Neural crest cell (in vitro differentiated cells): ENCODE results near the gene ALOX12. TPM values are rescaled to one million over a fixed set of nuclear protein-coding genes. Genes with fewer than 3 reads are reported as not detected.
A peak's percentile ranks its signal among the peaks of the same experiment; 100 is the strongest.

ENCODE experiments used
- DNase-seq: peaks from one replicate; pipeline ENCODE4 v3.0.0; 2021; ENCODE audit warnings: low read depth, mixed read lengths, low spot score
- H3K27ac Mint-ChIP-seq: one replicate; pipeline ENCODE4 v1.8.0; 2021; ENCODE audit warnings: mild to moderate bottlenecking, mixed read lengths; ENCODE audit not compliant: unreplicated experiment
- H3K27me3 Mint-ChIP-seq: 2 replicates; pipeline ENCODE4 v1.8.0; 2021; ENCODE audit warnings: low read depth, mild to moderate bottlenecking, mixed read lengths
- H3K36me3 Mint-ChIP-seq: 2 replicates; pipeline ENCODE4 v1.8.0; 2021; ENCODE audit warnings: low read depth, mild to moderate bottlenecking, mixed read lengths
- H3K4me1 Mint-ChIP-seq: 2 replicates; pipeline ENCODE4 v1.8.0; 2021; ENCODE audit warnings: mixed read lengths
- H3K4me3 Mint-ChIP-seq: one replicate; pipeline ENCODE4 v1.8.0; 2021; ENCODE audit warnings: mild to moderate bottlenecking, mixed read lengths
- H3K9me3 Mint-ChIP-seq: 2 replicates; pipeline ENCODE4 v1.8.0; 2021; ENCODE audit warnings: mixed read lengths
- total RNA-seq: library from RNA; stranded (reverse); gene quantifications from 2 replicates; pipeline ENCODE4 v1.2.1, GENCODE V29; 2021
- TF ChIP-seq, protein P1 (sequence below): fragments of 200-600 bp; sonication (generic); conservative IDR thresholded peaks from 2 replicates; pipeline ENCODE4 v1.5.0; 2021; ENCODE audit warnings: antibody characterized with exemption, mild to moderate bottlenecking

ALOX12 gene
- total RNA-seq, 1 donor from 2014 or later = 0.16 TPM

DNA sequence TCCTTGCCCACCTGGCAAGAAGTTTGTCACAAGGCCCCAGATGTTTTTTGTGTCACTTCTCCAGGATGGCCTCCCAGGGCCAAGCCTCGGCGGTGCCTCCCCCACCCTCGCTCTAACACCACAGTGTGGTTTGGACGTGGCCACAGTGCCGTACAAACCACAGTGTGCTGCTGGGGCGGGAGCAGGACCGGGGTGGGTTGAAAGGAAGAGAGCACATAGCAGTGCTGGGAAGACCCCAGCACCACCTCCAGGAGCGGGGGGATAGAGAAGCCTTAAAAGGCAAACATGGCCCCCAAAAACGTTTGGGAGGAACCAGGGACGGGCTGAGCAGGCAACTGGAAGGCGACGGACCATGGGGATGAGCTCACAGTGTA is 22.0 kb downstream of the ALOX12 start:
- Mint-ChIP-seq H3K9me3 (no peaks in the 10 kb centered on the region), H3K27ac (no peak overlapping the region)
- no peak for DNase-seq

DNA sequence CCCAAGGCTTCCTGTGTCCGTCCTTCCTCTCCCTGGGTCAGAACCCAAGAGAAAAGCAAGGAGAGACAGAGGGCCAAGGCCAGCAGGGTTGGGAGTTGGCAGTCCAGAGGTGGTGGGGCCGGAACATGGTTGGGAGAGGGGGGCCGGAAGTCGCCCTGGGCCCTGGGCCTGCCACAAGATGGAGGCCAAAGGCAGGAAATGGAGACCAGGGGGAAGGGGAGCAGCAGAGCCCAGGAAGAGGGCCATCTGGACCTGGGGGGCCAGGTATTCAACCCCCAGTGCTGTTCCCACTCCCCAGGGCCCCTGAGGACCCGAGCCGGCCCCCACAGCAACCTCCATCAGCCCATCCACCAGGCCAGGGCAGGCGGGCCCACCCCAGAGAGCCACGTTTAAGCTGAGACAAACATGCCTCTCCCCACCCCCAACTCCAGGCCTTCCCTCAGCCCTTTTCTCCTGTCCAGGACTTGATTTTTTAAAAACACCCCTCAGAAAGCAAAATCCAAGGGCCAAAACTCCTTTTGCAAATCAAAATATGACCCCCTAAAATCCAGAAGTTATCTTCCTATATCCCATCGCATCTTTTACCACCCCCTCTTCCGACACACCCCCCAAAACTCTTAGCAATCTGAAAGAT is 22.6 kb downstream of the ALOX12 start:
- Mint-ChIP-seq H3K27me3 (peaks cover 31% of the 10 kb centered on the region), H3K9me3 (no peaks in the 10 kb centered on the region), H3K4me3 (peak overlapping the region; percentile 73), H3K36me3 (no peaks in the 10 kb centered on the region), H3K4me1 (peaks cover 70% of the 10 kb centered on the region), H3K27ac (no peak overlapping the region)
- TF ChIP-seq, protein P1, sequence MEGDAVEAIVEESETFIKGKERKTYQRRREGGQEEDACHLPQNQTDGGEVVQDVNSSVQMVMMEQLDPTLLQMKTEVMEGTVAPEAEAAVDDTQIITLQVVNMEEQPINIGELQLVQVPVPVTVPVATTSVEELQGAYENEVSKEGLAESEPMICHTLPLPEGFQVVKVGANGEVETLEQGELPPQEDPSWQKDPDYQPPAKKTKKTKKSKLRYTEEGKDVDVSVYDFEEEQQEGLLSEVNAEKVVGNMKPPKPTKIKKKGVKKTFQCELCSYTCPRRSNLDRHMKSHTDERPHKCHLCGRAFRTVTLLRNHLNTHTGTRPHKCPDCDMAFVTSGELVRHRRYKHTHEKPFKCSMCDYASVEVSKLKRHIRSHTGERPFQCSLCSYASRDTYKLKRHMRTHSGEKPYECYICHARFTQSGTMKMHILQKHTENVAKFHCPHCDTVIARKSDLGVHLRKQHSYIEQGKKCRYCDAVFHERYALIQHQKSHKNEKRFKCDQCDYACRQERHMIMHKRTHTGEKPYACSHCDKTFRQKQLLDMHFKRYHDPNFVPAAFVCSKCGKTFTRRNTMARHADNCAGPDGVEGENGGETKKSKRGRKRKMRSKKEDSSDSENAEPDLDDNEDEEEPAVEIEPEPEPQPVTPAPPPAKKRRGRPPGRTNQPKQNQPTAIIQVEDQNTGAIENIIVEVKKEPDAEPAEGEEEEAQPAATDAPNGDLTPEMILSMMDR = no peak
- no peak for DNase-seq

More for the DNA sequence above, 22.0 kb downstream of the ALOX12 start:
- Mint-ChIP-seq H3K4me3 (peak overlapping the region; percentile 91), H3K4me1 (peaks cover 70% of the 10 kb centered on the region), H3K36me3 (no peaks in the 10 kb centered on the region), H3K27me3 (peaks cover 24% of the 10 kb centered on the region)
- TF ChIP-seq, protein P1 = no peak

DNA sequence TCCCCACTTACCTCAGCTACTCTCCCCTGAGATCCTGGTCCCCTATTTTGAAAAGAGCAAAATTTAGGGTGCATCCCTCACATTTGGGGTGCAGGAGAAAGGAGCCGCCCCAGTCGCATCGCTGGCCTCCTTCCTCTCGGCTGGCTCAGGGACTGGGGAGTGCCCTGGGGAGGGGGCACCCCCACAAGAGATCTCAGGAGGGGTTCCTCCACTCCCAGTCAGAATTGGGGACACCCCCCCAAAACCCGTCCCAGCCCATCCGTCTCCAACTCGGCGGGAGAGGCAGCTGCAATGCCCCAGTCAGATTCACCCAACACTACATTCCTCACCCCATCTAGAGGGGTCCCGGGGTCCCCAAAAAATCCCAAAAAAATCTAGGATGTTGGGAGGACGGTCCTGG is 23.5 kb downstream of the ALOX12 start:
- H3K27me3 Mint-ChIP-seq = peaks cover 40% of the 10 kb centered on the region
- H3K36me3 Mint-ChIP-seq = no peaks in the 10 kb centered on the region
- no peak overlapping the region for H3K4me3 Mint-ChIP-seq
- H3K9me3 Mint-ChIP-seq = no peaks in the 10 kb centered on the region
- DNase-seq = no peak
- H3K4me1 Mint-ChIP-seq = peaks cover 62% of the 10 kb centered on the region
- no peak overlapping the region for H3K27ac Mint-ChIP-seq
- TF ChIP-seq, protein P1 = no peak

DNA sequence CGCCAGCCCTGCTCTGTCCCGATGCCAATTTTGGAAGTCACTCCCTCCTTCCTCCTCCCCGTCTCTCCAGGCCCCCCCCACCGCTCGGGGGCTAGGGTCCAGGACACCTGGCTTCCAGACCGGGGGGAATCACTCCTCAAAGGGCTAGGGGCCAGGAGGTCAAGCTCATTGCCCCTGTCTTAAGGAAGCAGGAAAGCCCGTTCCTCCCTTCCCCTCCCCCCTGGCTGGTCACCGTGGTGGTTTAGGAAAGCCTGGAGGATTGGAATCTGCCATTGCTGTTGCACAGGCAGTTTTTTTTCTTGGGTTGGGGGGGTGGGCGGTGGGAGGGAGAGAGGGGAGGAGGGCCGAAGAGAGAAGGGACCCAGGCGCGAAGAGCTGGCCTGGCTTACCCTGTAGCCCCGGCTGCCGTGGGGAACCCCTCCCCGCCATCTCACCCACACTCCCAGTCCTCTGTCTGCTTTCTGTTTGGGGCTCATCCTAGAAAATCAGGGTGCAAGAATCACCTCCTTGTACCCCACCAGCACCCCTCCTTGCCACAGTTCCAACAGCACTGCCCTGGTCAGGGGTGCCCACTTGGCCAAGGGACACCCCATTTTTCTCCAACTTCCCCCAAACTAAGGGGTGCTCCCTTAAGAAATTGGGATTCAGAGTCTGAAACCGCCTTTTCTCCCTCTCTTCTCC is 24.1 kb downstream of the ALOX12 start:
- Mint-ChIP-seq H3K36me3 (no peaks in the 10 kb centered on the region), H3K4me3 (peak overlapping the region; percentile 59), H3K27me3 (peaks cover 43% of the 10 kb centered on the region), H3K9me3 (no peaks in the 10 kb centered on the region), H3K4me1 (peaks cover 60% of the 10 kb centered on the region), H3K27ac (no peak overlapping the region)
- TF ChIP-seq, protein P1 = no peak
- DNase-seq = no peak

DNA sequence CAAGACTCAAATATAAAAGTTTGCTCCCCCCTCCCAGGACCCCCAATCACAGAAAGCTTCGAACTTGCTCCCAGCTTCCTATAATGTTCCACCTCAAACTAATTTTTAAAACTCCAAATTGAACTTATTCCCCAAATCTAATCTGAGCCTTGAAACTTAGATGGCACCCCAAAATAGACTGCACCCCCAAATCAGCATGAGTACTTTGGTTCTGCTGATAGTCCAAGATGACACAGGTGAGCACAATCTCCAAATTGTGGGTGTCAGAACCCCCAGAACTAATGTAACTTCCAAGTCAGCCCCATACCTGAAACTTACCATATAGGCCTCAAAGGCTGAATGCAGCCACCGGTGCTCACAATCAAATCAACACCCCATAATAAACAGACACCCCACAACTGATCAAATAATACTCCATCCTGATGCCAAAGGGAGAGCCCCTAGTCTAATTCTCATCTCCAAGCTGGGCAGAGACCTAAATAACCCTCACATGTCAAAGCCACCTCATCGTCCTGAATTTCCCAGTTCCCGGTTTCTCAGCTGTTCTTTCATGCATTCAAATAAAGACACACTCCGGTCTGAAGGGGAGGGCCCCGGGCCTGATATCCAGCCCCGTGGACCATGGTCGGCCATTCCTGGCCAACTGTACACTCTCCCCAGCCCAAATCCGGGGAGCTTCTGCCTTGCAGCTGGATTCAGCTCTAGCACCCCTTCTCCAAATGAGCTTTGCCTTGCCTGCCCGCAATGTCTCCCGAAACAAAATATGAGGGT is 25.2 kb downstream of the ALOX12 start:
- peaks cover 49% of the 10 kb centered on the region for H3K4me1 Mint-ChIP-seq
- H3K4me3 Mint-ChIP-seq = peak overlapping the region; percentile 41
- no peak for DNase-seq
- no peaks in the 10 kb centered on the region for H3K36me3 Mint-ChIP-seq
- TF ChIP-seq, protein P1 = no peak
- H3K27ac Mint-ChIP-seq = no peak overlapping the region
- H3K27me3 Mint-ChIP-seq = peaks cover 45% of the 10 kb centered on the region
- H3K9me3 Mint-ChIP-seq = no peaks in the 10 kb centered on the region
